Measurements from ENCODE around the gene NFIA.

Gene NFIA

GRCh38 chr1:61131716-61132115 is 49.4 kb downstream of the NFIA start:
- Histone ChIP-seq H3K27me3 (ENCODE audit: control insufficient read depth, insufficient read depth, low read length) (no peaks in the 10 kb centered on the region), H3K4me1 (peaks cover 12% of the 10 kb centered on the region), H3K9ac (no peak overlapping the region), H3K36me3 (ENCODE audit: control insufficient read depth, insufficient read depth, low read length) (no peaks in the 10 kb centered on the region), H3K79me2 (peaks cover 18% of the 10 kb centered on the region), H3K9me3 (ENCODE audit: control insufficient read depth, low read length) (no peaks in the 10 kb centered on the region), H2AFZ (no peak overlapping the region), H3K27ac (peak overlapping the region; percentile 71), H3K4me2 (ENCODE audit: low read length) (no peak overlapping the region), H3K4me3 (ENCODE audit: low read depth, low read length) (no peak overlapping the region)
- TF ChIP-seq CTCF (IDR thresholded peaks at IDR 0.05) = no peak

- Histone ChIP-seq H3K36me3 (ENCODE audit: control insufficient read depth, insufficient read depth, low read length) (no peaks in the 10 kb centered on the region), H3K9me3 (ENCODE audit: control insufficient read depth, low read length) (no peaks in the 10 kb centered on the region), H3K9ac (no peak overlapping the region), H3K27ac (peak overlapping the region; percentile 71), H2AFZ (no peak overlapping the region), H3K4me2 (ENCODE audit: low read length) (no peak overlapping the region), H3K79me2 (peaks cover 22% of the 10 kb centered on the region), H3K27me3 (ENCODE audit: control insufficient read depth, insufficient read depth, low read length) (no peaks in the 10 kb centered on the region), H3K4me3 (ENCODE audit: low read depth, low read length) (no peak overlapping the region), H3K4me1 (peaks cover 12% of the 10 kb centered on the region)
- TF ChIP-seq CTCF (IDR thresholded peaks at IDR 0.05) = no peak
Observed at GRCh38 chr1:61132176-61132638, 49.8 kb downstream of the NFIA start.

DNA sequence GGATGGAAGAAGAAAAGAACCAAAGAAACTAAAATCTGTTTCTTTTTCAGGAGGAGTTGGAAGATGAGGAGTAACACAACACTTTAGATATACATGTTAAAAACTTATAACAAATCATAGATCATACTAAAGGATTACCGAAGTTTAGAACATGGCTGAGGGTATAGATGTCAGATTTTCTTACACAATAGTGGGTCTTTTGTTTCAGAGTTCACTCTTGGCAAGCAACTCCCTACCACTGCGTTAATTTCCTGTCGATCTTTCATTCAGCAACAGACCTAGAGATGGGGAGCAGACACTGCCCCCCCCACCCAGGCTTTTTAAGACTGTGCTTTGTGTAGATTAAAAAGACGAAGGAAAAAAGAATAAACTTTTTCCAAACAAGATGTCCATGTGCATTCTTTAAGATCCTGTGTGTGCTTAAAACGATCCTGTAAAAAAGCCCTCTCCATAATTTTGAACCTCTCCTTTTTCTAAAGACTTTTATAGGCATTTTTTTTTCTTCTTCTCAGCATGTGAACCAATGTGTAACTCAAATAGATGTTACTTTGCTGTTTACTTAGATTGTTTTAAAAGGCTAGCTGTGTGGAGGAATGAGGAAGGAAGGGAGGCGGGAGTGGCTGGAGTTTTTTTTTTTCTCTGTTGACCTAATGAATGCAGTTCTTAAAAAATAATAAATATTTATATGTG is 50.4 kb downstream of the NFIA start:
- Histone ChIP-seq H3K36me3 (ENCODE audit: control insufficient read depth, insufficient read depth, low read length) (no peaks in the 10 kb centered on the region), H3K4me1 (peaks cover 12% of the 10 kb centered on the region), H3K27me3 (ENCODE audit: control insufficient read depth, insufficient read depth, low read length) (no peaks in the 10 kb centered on the region), H3K4me3 (ENCODE audit: low read depth, low read length) (no peak overlapping the region), H3K79me2 (peaks cover 24% of the 10 kb centered on the region), H3K27ac (peak overlapping the region; percentile 71), H3K9ac (no peak overlapping the region), H3K9me3 (ENCODE audit: control insufficient read depth, low read length) (no peaks in the 10 kb centered on the region), H3K4me2 (ENCODE audit: low read length) (no peak overlapping the region), H2AFZ (no peak overlapping the region)
- no peak for TF ChIP-seq CTCF (IDR thresholded peaks at IDR 0.05)

DNA sequence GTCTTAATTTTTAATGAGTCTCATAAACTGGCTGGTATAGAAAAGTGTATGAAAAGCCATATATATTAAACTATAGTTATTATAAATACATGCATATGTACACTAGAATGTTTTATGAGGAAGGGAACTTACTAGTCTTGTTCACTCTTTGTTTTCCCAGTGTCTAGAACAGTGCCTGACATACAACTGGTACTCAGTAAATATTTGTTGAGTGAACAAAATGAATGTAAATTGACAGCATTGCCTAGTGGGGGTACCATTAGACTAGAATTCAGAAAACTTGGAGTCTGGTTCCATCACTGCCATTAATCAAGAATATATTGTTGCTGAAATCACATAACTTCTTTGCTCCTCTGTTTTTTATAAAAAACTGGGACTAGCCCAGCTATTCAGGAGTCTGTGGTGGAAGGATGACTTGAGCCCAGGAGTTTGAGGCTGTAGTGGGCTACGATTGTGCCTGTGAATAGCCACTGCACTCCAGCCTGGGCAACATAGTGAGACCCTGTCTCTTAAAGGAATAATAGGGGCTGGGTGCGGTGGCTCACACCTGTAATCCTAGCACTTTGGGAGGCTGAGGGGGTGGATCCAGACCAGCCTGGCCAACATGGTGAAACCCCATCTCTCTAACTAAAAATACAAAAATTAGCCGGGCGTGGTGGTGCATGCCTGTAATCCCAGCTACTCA is 51.1 kb downstream of the NFIA start:
- TF ChIP-seq CTCF (IDR thresholded peaks at IDR 0.05) = no peak
- Histone ChIP-seq H3K9ac (no peak overlapping the region), H3K79me2 (peaks cover 27% of the 10 kb centered on the region), H3K4me3 (ENCODE audit: low read depth, low read length) (no peak overlapping the region), H3K4me2 (ENCODE audit: low read length) (no peak overlapping the region), H3K27ac (no peak overlapping the region), H3K27me3 (ENCODE audit: control insufficient read depth, insufficient read depth, low read length) (no peaks in the 10 kb centered on the region), H3K9me3 (ENCODE audit: control insufficient read depth, low read length) (no peaks in the 10 kb centered on the region), H2AFZ (no peak overlapping the region), H3K36me3 (ENCODE audit: control insufficient read depth, insufficient read depth, low read length) (no peaks in the 10 kb centered on the region), H3K4me1 (peaks cover 12% of the 10 kb centered on the region)

Measured in parathyroid adenoma (tissue), 2 donors.